HG03280 (cell line): ENCODE data around the gene KLF7.

ENCODE experiments used
- ATAC-seq: cut with Tn5 transposase; IDR thresholded peaks from one replicate; pipeline ENCODE4 v1.9.1; 2021; ENCODE audit warnings: mild to moderate bottlenecking, moderate library complexity; ENCODE audit not compliant: unreplicated experiment

Gene KLF7

GRCh38 chr2:207130958-207131521, 34.7 kb downstream of the KLF7 start:
- ATAC-seq = no peak

- no peak for ATAC-seq
Measured at GRCh38 chr2:207129821-207130220, 35.9 kb downstream of the KLF7 start.

- ATAC-seq = no peak
Measured at GRCh38 chr2:207128867-207129266, 36.9 kb downstream of the KLF7 start.

- no peak for ATAC-seq
Measured at GRCh38 chr2:207126724-207127308, 38.9 kb downstream of the KLF7 start.

- ATAC-seq = no peak
Measured at GRCh38 chr2:207123776-207124391, 41.9 kb downstream of the KLF7 start.

- no peak for ATAC-seq
Measured at GRCh38 chr2:207123335-207123744, 42.4 kb downstream of the KLF7 start.

- ATAC-seq = no peak
Measured at GRCh38 chr2:207122651-207123334, 43.0 kb downstream of the KLF7 start.

GRCh38 chr2:207121784-207122183, 44.0 kb downstream of the KLF7 start:
- no peak for ATAC-seq

- no peak for ATAC-seq
Measured at GRCh38 chr2:207119048-207119447, 46.7 kb downstream of the KLF7 start.

- no peak for ATAC-seq
Measured at GRCh38 chr2:207117668-207118067, 48.1 kb downstream of the KLF7 start.

GRCh38 chr2:207115715-207116364, 49.9 kb downstream of the KLF7 start:
- ATAC-seq = no peak

GRCh38 chr2:207113414-207113813, 52.3 kb downstream of the KLF7 start:
- ATAC-seq = no peak

GRCh38 chr2:207112785-207113184, 53.0 kb downstream of the KLF7 start:
- no peak for ATAC-seq

- no peak for ATAC-seq
Measured at GRCh38 chr2:207112383-207112782, 53.4 kb downstream of the KLF7 start.

- no peak for ATAC-seq
Measured at GRCh38 chr2:207111757-207112156, 54.0 kb downstream of the KLF7 start.

GRCh38 chr2:207110715-207111114, 55.0 kb downstream of the KLF7 start:
- no peak for ATAC-seq

- no peak for ATAC-seq
Measured at GRCh38 chr2:207110310-207110709, 55.4 kb downstream of the KLF7 start.

- no peak for ATAC-seq
Measured at GRCh38 chr2:207109768-207110167, 56.0 kb downstream of the KLF7 start.

GRCh38 chr2:207108440-207108839, 57.3 kb downstream of the KLF7 start:
- no peak for ATAC-seq

GRCh38 chr2:207107551-207107950, 58.2 kb downstream of the KLF7 start:
- ATAC-seq = no peak

- ATAC-seq = no peak
Measured at GRCh38 chr2:207107131-207107530, 58.6 kb downstream of the KLF7 start.

- no peak for ATAC-seq
Measured at GRCh38 chr2:207103132-207103531, 62.6 kb downstream of the KLF7 start.
